ENCODE results near the gene GPC6.

Gene GPC6

GRCh38 chr13:94138831-94139230, 912.2 kb downstream of the GPC6 start:
- no peak overlapping the region for H3K14ac ChIP-seq (ENCODE audit: low read length)
- H4K91ac ChIP-seq (ENCODE audit: low read depth, low read length, poor library complexity) = no peak overlapping the region
- no peaks in the 10 kb centered on the region for H3K36me3 ChIP-seq (replicated peaks in 1 of 2; ENCODE audit: control insufficient read depth in 2 of 2, insufficient read depth in 2 of 2, low read length in 2 of 2)
- H3K18ac ChIP-seq (ENCODE audit: low read length) = no peak overlapping the region
- no peak overlapping the region for H2AK5ac ChIP-seq (ENCODE audit: low read depth, low read length)
- no peak overlapping the region for H2BK5ac ChIP-seq (ENCODE audit: low read length)
- no peak for DNase-seq (ENCODE audit: low spot score)
- no peak overlapping the region for H3K4me3 ChIP-seq (ENCODE audit: low read length in 2 of 2)
- H3K23ac ChIP-seq (ENCODE audit: low read depth, low read length, poor library complexity) = no peak overlapping the region
- H2BK15ac ChIP-seq (ENCODE audit: low read length) = no peak overlapping the region
- no peak overlapping the region for H2AFZ ChIP-seq (ENCODE audit: low read length)
- no peak overlapping the region for H4K8ac ChIP-seq (ENCODE audit: low read depth, low read length)
- no peak overlapping the region for H3K4ac ChIP-seq (ENCODE audit: low read length)
- H3K9me3 ChIP-seq (replicated peaks in 1 of 2; ENCODE audit: control insufficient read depth in 2 of 2, insufficient read depth in 1 of 2, low read depth in 1 of 2, low read length in 2 of 2) = no peaks in the 10 kb centered on the region
- H3K9ac ChIP-seq (ENCODE audit: low read depth, low read length, poor library complexity) = no peak overlapping the region
- H3K4me1 ChIP-seq (ENCODE audit: control insufficient read depth in 2 of 2, insufficient read depth in 1 of 2, low read depth in 1 of 2, low read length in 2 of 2) = peaks cover 0 to 4% of the 10 kb centered on the region in 2 donors
- H3K27ac ChIP-seq (replicated peaks; ENCODE audit: low read length) = no peak overlapping the region
- WGBS, 2 donors (ENCODE audit: extremely low coverage in 2 of 2, insufficient read length in 2 of 2, insufficient replicate concordance in 1 of 2) = no CpG with 5 or more reads among the region's 4 CpGs
- no peak overlapping the region for H3K4me2 ChIP-seq (ENCODE audit: insufficient read depth, low read length, poor library complexity, severe bottlenecking)
- no peak overlapping the region for H2BK12ac ChIP-seq (ENCODE audit: low read length)
- H3K27me3 ChIP-seq (ENCODE audit: control insufficient read depth in 3 of 3, insufficient read depth in 3 of 3, low read depth in 1 of 3, low read length in 3 of 3) = no peaks in the 10 kb centered on the region
- H2BK120ac ChIP-seq (ENCODE audit: low read depth, low read length) = no peak overlapping the region
- H3K79me1 ChIP-seq (ENCODE audit: low read depth, low read length) = no peaks in the 10 kb centered on the region

- Histone ChIP-seq H3K9ac (ENCODE audit: low read depth, low read length, poor library complexity) (no peak overlapping the region), H3K36me3 (replicated peaks in 1 of 2; ENCODE audit: control insufficient read depth in 2 of 2, insufficient read depth in 2 of 2, low read length in 2 of 2) (no peaks in the 10 kb centered on the region), H2BK120ac (ENCODE audit: low read depth, low read length) (no peak overlapping the region), H3K4ac (ENCODE audit: low read length) (no peak overlapping the region), H3K23ac (ENCODE audit: low read depth, low read length, poor library complexity) (no peak overlapping the region), H3K14ac (ENCODE audit: low read length) (no peak overlapping the region), H3K18ac (ENCODE audit: low read length) (no peak overlapping the region), H3K4me1 (ENCODE audit: control insufficient read depth in 2 of 2, insufficient read depth in 1 of 2, low read depth in 1 of 2, low read length in 2 of 2) (peaks cover 0 to 7% of the 10 kb centered on the region in 2 donors), H4K91ac (ENCODE audit: low read depth, low read length, poor library complexity) (no peak overlapping the region), H2BK12ac (ENCODE audit: low read length) (no peak overlapping the region), H3K4me3 (ENCODE audit: low read length in 2 of 2) (no peak overlapping the region), H3K27ac (replicated peaks; ENCODE audit: low read length) (no peak overlapping the region), H2AFZ (ENCODE audit: low read length) (no peak overlapping the region), H3K9me3 (replicated peaks in 1 of 2; ENCODE audit: control insufficient read depth in 2 of 2, insufficient read depth in 1 of 2, low read depth in 1 of 2, low read length in 2 of 2) (no peaks in the 10 kb centered on the region), H3K27me3 (ENCODE audit: control insufficient read depth in 3 of 3, insufficient read depth in 3 of 3, low read depth in 1 of 3, low read length in 3 of 3) (no peaks in the 10 kb centered on the region), H2BK15ac (ENCODE audit: low read length) (no peak overlapping the region), H2BK5ac (ENCODE audit: low read length) (no peak overlapping the region), H3K4me2 (ENCODE audit: insufficient read depth, low read length, poor library complexity, severe bottlenecking) (no peak overlapping the region), H3K79me1 (ENCODE audit: low read depth, low read length) (no peaks in the 10 kb centered on the region), H4K8ac (ENCODE audit: low read depth, low read length) (no peak overlapping the region), H2AK5ac (ENCODE audit: low read depth, low read length) (no peak overlapping the region)
- whole genome bisulfite sequencing, 2 donors (ENCODE audit: extremely low coverage in 2 of 2, insufficient read length in 2 of 2, insufficient replicate concordance in 1 of 2) = no CpG with 5 or more reads among the region's 1 CpG
- no peak for DNase-seq (ENCODE audit: low spot score)
These were observed 912.9 kb downstream of the GPC6 start for GRCh38 chr13:94139393-94139995.

GRCh38 chr13:94140027-94140426, 913.4 kb downstream of the GPC6 start:
- no peak overlapping the region for H2AFZ ChIP-seq (ENCODE audit: low read length)
- no peak for DNase-seq (ENCODE audit: low spot score)
- no peak overlapping the region for H2BK5ac ChIP-seq (ENCODE audit: low read length)
- no peak overlapping the region for H3K14ac ChIP-seq (ENCODE audit: low read length)
- no peak overlapping the region for H3K18ac ChIP-seq (ENCODE audit: low read length)
- H3K9me3 ChIP-seq (replicated peaks in 1 of 2; ENCODE audit: control insufficient read depth in 2 of 2, insufficient read depth in 1 of 2, low read depth in 1 of 2, low read length in 2 of 2) = no peaks in the 10 kb centered on the region
- peaks cover 0 to 7% of the 10 kb centered on the region in 2 donors for H3K4me1 ChIP-seq (ENCODE audit: control insufficient read depth in 2 of 2, insufficient read depth in 1 of 2, low read depth in 1 of 2, low read length in 2 of 2)
- no peak overlapping the region for H2AK5ac ChIP-seq (ENCODE audit: low read depth, low read length)
- no peaks in the 10 kb centered on the region for H3K27me3 ChIP-seq (ENCODE audit: control insufficient read depth in 3 of 3, insufficient read depth in 3 of 3, low read depth in 1 of 3, low read length in 3 of 3)
- no peak overlapping the region for H3K9ac ChIP-seq (ENCODE audit: low read depth, low read length, poor library complexity)
- no peaks in the 10 kb centered on the region for H3K79me1 ChIP-seq (ENCODE audit: low read depth, low read length)
- H2BK12ac ChIP-seq (ENCODE audit: low read length) = no peak overlapping the region
- H2BK120ac ChIP-seq (ENCODE audit: low read depth, low read length) = no peak overlapping the region
- WGBS, 2 donors (ENCODE audit: extremely low coverage in 2 of 2, insufficient read length in 2 of 2, insufficient replicate concordance in 1 of 2) = no CpG with 5 or more reads among the region's 2 CpGs
- H3K4ac ChIP-seq (ENCODE audit: low read length) = no peak overlapping the region
- H3K36me3 ChIP-seq (replicated peaks in 1 of 2; ENCODE audit: control insufficient read depth in 2 of 2, insufficient read depth in 2 of 2, low read length in 2 of 2) = no peaks in the 10 kb centered on the region
- no peak overlapping the region for H3K23ac ChIP-seq (ENCODE audit: low read depth, low read length, poor library complexity)
- H3K4me2 ChIP-seq (ENCODE audit: insufficient read depth, low read length, poor library complexity, severe bottlenecking) = no peak overlapping the region
- no peak overlapping the region for H3K27ac ChIP-seq (replicated peaks; ENCODE audit: low read length)
- no peak overlapping the region for H3K4me3 ChIP-seq (ENCODE audit: low read length in 2 of 2)
- no peak overlapping the region for H4K91ac ChIP-seq (ENCODE audit: low read depth, low read length, poor library complexity)
- H2BK15ac ChIP-seq (ENCODE audit: low read length) = no peak overlapping the region
- H4K8ac ChIP-seq (ENCODE audit: low read depth, low read length) = no peak overlapping the region

- Histone ChIP-seq H3K79me1 (ENCODE audit: low read depth, low read length) (no peaks in the 10 kb centered on the region), H3K4me3 (ENCODE audit: low read length in 2 of 2) (no peak overlapping the region), H3K4me2 (ENCODE audit: insufficient read depth, low read length, poor library complexity, severe bottlenecking) (no peak overlapping the region), H3K23ac (ENCODE audit: low read depth, low read length, poor library complexity) (no peak overlapping the region), H3K27ac (replicated peaks; ENCODE audit: low read length) (no peak overlapping the region), H3K18ac (ENCODE audit: low read length) (no peak overlapping the region), H3K4ac (ENCODE audit: low read length) (no peak overlapping the region), H2BK5ac (ENCODE audit: low read length) (no peak overlapping the region), H3K27me3 (ENCODE audit: control insufficient read depth in 3 of 3, insufficient read depth in 3 of 3, low read depth in 1 of 3, low read length in 3 of 3) (no peaks in the 10 kb centered on the region), H2BK120ac (ENCODE audit: low read depth, low read length) (no peak overlapping the region), H3K9ac (ENCODE audit: low read depth, low read length, poor library complexity) (no peak overlapping the region), H3K36me3 (replicated peaks in 1 of 2; ENCODE audit: control insufficient read depth in 2 of 2, insufficient read depth in 2 of 2, low read length in 2 of 2) (no peaks in the 10 kb centered on the region), H3K9me3 (replicated peaks in 1 of 2; ENCODE audit: control insufficient read depth in 2 of 2, insufficient read depth in 1 of 2, low read depth in 1 of 2, low read length in 2 of 2) (no peaks in the 10 kb centered on the region), H2BK15ac (ENCODE audit: low read length) (no peak overlapping the region), H4K8ac (ENCODE audit: low read depth, low read length) (no peak overlapping the region), H3K4me1 (ENCODE audit: control insufficient read depth in 2 of 2, insufficient read depth in 1 of 2, low read depth in 1 of 2, low read length in 2 of 2) (peaks cover 0 to 7% of the 10 kb centered on the region in 2 donors), H2BK12ac (ENCODE audit: low read length) (no peak overlapping the region), H3K14ac (ENCODE audit: low read length) (no peak overlapping the region), H4K91ac (ENCODE audit: low read depth, low read length, poor library complexity) (no peak overlapping the region), H2AFZ (ENCODE audit: low read length) (no peak overlapping the region), H2AK5ac (ENCODE audit: low read depth, low read length) (no peak overlapping the region)
- DNase-seq (ENCODE audit: low spot score) = no peak
- WGBS, 2 donors (ENCODE audit: extremely low coverage in 2 of 2, insufficient read length in 2 of 2, insufficient replicate concordance in 1 of 2) = no CpG with 5 or more reads among the region's 2 CpGs
These were observed 913.9 kb downstream of the GPC6 start for GRCh38 chr13:94140511-94140910.

All from neuronal stem cell (in vitro differentiated cells).